GM18868 (cell line): ENCODE data around the gene ANO9.

Experiments used
- ATAC-seq: cut with Tn5 transposase; IDR thresholded peaks from one replicate; pipeline ENCODE4 v1.9.1; 2021; ENCODE audit warnings: mild to moderate bottlenecking, moderate library complexity; ENCODE audit not compliant: unreplicated experiment

The ANO9 gene, protein sequence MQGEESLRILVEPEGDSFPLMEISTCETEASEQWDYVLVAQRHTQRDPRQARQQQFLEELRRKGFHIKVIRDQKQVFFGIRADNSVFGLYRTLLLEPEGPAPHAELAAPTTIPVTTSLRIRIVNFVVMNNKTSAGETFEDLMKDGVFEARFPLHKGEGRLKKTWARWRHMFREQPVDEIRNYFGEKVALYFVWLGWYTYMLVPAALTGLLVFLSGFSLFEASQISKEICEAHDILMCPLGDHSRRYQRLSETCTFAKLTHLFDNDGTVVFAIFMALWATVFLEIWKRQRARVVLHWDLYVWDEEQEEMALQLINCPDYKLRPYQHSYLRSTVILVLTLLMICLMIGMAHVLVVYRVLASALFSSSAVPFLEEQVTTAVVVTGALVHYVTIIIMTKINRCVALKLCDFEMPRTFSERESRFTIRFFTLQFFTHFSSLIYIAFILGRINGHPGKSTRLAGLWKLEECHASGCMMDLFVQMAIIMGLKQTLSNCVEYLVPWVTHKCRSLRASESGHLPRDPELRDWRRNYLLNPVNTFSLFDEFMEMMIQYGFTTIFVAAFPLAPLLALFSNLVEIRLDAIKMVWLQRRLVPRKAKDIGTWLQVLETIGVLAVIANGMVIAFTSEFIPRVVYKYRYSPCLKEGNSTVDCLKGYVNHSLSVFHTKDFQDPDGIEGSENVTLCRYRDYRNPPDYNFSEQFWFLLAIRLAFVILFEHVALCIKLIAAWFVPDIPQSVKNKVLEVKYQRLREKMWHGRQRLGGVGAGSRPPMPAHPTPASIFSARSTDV

DNA sequence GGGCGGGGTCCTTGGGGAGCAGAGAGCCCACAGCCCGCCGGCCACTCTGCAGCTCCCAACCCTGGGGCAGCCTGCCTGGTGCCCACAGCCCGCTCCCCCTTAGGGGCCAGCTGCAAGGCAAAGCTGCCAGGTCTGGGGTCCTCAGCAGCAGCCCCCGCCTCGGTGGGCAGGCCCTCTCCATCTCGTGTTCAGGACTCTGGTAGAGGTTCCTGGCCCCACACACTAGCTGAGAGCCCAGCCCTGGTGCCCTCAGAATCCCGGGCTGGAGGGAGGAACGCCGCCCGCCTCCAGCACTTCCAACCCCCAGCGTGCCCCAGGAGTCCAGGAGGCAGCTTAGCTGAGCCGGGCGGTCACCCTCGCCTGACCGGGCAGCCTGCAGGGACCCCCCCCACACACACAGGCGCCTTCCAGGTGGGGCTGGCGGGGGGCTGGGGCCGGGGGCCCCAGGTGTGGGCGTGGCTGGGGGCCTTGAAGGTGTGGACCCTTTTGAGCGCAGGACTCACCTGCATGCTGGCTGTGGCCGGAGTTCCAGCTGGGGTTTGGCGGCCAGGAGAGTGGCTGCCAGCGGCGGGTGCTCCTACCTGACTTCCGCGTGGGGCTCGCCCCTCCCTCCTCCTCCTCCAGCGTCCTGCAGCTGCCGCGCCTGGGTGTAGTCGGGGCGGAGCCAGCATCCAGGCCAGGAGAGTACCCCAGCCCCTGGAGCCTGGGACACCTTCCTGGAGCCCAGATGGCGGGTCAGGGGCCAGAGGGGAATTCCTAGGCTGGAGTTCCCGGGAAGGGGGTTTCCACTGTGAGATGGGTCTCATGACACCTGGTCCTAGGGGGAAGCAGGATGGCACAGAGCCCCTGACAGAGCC, at the start of gene ANO9:
TSS of gene ANO9 (minus strand) at position 594 of the 857 bp plus-strand sequence. CDS start at position 509, 85 bp downstream.
- ATAC-seq = peak; percentile 76

DNA sequence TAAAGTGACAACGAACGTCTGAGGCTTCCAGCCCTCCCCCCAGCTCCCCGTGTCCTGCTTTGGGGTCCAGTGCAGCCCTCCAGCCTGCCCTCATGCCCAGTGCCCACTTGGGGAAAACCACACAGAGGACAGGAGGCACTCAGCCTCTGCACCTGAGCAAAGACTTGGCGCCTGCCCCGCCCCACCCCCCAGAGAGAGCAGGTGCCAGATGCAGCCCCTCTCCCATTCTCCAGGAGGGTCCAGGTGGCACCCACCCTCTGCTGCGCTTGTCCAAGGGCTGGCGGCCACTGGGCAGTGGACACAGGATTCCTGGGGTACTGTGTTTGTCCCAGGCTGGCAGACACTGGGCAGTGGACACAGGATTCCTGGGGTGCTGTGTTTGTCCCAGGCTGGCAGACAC, 49.5 kb upstream of the ANO9 start:
- ATAC-seq = no peak

DNA sequence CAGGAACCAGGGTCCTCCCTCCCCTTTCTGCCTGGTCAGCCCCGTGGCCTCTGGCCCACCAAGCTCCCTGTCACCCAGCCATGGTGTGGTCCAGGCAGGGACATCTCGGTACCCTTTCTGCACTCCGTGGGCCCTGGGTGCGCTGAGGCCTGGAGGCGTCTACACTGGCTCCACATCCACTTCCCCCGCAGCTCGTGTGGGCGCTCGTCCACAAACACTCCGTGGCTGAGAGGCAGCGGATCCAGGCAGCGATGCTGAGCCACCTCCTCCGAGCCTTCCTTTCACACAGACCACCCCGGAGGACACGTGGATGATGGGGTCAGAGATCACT, 49.1 kb upstream of the ANO9 start:
- ATAC-seq = no peak

DNA sequence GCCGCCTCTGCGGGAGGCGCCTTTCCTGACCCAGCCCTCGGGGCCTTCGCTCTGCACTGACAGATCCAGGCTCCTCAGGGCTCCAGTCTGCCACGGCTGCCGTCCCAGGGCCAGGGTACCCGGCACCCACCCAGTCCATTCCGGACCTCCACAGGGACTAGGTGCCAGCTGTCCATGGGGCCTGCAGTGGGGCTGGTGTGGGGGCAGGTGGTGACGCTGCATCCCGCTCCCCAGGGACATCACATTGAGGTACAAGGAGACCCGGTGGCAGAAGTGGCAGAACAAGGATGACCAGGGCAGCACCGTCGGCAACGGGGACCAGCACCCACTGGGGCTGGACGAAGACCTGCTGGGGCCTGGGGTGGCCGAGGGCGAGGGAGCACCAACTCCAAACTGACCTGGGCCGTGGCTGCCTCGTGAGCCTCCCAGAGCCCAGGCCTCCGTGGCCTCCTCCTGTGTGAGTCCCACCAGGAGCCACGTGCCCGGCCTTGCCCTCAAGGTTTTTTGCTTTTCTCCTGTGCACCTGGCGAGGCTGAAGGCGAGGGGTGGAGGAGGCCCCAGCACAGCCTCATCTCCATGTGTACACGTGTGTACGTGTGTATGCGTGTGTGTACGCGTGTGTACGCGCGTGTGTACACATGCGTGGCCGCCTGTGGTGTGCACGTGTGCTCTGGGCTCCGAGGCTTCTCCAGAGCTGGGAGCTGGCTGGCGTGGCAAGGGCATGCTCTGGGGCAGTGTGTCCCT, 48.5 kb upstream of the ANO9 start:
- ATAC-seq = no peak

DNA sequence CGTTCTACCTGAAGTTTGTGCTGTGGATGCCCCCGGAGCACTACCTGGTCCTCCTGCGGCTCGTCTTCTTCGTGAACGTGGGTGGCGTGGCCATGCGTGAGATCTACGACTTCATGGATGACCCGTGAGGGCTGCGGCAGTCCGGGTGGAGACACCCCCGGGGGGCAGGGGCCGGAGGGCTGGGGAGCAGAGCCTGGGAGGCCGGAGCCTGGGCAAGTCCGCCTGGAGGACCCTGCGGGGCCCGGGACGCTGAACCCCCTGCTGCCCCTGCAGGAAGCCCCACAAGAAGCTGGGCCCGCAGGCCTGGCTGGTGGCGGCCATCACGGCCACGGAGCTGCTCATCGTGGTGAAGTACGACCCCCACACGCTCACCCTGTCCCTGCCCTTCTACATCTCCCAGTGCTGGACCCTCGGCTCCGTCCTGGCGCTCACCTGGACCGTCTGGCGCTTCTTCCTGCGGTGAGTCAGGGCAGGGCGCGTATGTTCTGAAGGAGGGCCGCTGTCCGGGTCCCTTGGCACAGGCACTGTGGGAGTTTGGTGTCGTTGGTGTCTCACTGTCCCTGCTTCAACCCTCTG, 47.9 kb upstream of the ANO9 start:
- ATAC-seq = no peak

DNA sequence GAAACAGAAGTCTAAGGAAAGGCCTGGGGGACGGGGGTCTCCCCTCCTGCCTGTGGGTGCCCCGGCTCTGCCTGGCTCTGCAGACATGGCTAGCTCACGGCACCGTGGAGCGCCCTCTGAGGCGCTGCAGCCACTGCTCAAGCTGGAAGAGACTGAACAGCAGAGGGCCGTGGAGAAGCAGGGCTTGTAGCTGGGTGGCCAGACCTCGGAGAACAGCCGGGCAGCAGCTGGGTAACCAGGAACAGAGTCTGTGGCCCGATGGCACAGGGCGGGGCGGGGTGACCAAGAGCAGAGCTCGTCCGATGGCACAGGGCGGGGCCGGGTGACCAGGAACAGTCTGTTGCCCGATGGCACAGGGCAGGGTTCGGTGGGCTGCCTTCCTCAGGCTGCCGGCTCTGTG, 47.2 kb upstream of the ANO9 start:
- no peak for ATAC-seq

DNA sequence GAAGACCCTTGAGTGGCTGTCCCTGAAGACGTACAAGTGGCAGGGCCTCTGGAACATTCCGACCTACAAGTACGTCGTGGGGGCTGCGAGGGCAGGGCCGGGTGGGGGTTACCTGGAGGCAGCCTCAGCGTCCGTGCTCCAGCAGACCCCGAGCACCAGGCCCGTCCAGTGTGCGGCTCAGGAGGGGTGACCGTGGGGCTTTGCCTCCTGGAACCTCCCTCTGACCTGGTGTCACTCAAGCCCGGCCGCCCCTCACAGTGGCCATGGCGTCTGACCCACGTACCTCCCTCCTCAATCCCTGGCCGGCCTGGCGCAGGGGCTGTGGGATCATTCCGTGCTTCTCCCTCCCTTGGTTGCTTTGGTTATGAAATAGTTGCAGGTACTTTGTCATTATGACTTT, 46.8 kb upstream of the ANO9 start:
- ATAC-seq = no peak

DNA sequence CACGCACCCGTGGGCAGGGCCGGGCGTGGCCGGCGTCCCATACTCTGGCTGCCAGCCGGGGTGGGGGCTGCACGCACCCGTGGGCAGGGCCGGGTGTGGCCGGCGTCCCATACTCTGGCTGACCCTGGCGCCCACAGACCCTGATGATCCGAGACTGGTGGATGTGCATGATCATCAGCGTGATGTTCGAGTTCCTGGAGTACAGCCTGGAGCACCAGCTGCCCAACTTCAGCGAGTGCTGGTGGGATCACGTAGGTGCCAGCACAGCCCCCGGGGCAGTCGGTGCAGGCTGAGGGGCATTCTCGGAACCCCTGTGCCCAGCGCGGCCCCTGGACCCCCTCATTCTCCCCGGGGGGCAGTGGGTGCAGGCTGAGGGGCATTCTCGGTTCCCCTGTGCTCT, 46.3 kb upstream of the ANO9 start:
- no peak for ATAC-seq

DNA sequence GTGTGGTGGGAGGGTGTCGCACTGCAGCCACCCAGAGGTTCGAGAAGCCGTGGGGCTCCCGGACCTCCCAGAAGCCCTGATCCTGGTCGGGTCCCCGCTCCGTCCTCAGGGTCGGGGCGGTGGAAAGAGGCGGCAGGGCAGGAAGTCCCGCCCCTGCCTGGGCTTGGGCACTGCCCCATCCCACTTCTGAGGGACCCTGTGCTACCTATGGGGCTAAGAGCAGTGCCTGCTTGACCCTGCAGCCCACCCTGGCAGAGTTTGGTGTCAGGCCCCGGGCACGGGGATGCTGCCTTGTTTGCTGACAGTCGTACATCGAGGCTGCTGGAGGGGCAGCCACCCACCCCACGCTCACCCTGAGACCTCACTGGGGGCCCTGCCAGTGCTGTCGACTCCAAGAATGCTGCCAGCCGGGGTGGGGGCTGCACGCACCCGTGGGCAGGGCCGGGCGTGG, 45.8 kb upstream of the ANO9 start:
- no peak for ATAC-seq

DNA sequence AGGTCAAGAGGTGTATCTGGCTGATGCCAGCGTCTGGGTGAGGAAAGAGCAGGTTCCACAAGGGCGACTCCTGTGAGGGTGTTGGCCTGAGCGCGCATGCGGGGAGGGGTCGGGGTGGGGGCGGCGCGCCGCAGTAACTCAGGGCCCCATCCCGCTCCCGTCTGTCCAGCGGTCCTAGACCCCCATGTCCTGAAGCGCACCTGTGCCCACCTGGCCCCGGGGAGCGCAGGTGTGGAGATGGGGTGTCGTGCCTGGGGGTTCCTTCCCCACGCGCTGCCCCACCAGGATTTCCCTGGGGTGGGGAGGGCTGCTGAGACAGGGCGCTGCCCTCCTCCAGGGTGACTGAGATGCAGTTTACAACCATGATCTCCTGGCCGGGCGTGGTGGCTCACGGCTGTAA, 44.4 kb upstream of the ANO9 start:
- ATAC-seq = no peak

DNA sequence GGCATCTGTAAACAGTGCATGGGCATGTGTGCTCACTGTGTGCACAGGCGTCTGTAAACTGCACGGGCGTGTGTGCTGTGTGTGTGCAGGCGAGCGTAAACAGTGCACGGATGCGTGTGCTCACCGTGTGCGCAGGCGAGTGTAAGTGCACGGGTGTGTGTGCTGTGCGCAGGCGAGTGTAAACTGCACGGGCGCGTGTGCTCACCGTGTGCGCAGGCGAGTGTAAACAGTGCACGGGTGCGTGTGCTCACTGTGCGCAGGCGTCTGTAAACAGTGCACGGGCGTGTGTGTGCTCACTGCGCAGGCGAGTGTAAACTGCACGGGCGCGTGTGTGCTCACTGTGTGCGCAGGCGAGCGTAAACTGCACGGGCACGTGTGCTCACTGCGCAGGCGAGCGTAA, 42.8 kb upstream of the ANO9 start:
- ATAC-seq = no peak

DNA sequence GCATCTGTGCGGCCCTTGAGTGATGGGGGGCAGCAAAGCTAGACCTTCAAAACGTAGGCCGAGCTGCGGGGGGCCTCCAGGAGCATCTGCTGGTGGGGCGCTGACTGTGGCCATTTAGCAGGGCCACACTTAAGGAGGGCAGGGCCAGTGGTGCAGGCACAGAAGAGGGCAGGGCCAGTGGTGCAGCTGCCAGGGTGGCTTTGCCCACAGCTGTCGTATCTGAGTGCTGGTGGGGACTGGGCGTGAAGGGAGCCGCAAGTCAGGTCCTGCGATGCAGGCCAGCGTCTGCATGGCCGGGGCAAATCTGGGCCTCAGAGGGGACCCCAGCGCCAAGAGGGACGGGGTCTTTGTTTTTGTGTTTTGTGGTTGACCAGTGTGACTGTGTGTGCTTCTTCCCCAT, 37.5 kb upstream of the ANO9 start:
- no peak for ATAC-seq

DNA sequence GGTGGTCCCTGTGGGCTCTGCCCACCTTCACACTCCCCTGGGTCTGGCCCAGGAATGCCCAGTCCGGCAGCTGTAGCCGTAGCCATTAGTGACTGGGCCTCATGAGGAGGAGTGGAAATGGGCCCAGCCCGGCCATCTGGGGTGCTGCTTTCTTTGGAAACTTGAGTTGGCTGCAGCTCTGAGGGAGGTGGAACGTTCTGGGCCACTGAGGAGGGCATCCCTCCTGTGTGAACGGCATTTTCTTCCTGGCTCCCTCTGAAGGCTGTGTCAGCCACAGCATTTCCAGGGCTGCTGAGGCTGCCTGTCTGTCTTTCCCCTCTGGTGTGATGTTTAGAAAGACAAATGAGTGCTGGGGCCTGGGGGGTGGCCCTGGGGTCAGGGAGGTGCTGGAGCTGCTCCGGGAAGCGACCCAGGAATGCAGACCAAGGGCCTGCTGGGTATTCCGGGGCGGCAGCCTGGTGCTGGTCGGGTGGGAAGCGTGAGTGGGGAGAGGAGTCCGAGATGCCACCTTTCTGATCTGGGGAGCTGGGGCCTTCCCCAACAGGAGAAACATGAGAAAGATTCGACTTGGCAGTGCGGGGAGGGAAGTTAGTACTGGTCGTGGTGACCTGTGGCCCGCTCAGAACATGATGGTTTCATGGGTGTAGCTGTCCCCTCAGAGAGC, 35.4 kb upstream of the ANO9 start:
- ATAC-seq = no peak

DNA sequence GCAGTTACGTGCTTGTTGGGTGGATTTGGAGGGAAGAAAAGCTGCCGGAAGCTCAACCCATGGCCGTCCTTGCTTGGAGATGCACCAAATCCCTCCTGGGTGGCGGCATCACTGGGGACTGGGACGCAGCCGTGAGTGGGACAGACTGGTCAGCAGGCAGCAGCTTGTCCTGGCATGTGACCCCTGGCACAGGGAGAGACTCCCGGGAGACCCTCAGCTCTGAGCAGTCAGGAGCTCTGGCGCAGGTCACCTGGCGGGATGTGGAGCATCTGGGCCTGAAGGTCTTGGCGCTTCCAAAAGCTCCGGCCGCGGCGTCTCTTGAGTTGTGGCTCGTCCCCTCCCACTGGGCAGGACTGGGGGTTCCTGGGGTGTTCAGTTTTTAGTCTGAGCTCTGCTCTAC, 34.6 kb upstream of the ANO9 start:
- ATAC-seq = no peak

DNA sequence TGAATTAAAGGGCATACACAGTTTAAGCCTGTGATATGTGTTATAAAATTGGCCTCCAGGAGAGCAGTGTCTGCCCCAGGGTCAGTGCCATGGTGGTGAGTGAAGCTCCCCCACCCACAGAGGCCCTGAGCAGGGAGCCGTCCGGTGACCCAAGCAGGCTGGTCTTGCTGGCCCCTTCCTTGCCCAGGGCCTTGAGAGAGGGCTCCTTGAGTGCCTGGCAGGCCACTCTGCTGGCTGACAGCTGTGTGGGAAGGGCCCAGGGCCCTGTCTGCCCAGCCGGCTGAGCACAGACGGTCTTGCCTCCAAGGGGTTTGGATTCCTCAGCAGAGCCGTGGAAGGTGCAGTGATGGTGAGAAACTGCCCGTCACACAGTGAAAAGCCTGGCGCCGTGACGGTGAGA, 34.1 kb upstream of the ANO9 start:
- no peak for ATAC-seq

DNA sequence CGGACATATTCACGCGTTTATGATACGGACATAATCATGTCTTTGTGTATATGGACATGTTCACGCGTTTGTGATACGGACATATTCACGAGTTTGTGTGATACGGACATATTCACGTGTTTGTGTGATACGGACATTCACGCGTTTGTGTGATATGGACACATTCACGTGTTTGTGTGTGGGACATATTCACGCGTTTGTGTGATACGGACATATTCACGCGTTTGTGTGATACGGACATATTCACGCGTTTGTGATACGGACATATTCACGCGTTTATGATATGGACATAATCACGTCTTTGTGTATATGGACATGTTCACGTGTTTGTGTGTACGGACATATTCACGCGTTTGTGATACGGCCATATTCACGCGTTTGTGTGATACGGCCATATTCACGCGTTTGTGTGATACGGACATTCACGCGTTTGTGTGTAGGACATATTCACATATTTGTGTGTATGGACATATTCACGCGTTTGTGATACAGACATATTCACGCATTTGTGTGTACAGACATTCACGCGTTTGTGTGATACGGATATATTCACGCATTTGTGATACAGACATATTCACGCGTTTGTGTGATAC, 33.2 kb upstream of the ANO9 start:
- ATAC-seq = no peak

DNA sequence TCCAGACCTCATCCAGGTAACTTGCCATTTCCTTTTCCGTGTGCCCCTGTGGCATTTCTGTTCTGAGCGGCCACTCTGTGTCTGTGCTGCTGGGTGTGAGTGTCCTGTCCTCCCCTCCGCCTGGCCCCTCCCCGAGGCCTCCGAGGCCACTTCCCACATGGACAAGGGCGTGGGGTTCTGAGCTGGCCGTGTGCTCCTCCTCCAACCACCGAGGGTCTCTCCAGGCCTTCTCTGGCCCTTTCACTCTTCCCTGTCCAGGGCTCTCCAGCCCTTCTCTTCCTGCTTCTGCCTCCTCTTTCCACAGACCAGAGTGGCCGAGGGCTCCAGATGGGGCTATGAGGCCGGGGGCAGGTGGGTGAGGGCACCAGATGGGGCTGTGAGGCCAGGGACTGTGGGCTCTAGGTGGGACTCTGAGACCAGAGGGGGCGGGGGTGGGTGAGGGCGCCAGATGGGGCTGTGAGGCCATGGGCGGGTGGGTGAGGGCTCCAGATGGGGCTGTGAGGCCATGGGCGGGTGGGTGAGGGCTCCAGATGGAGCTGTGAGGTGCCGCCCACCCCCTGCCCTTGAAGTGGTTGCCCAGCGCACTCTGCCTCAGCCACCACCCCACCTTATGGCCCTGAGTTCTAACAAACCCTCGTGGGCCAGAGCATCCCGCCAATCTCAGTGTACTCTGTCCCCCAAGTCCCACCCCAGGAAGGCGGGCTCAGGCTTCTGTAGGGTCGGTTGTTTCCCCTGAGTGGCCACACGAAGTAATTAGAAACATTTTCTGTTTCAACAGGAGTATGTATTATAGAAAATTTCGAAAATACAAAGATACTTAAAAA, 32.4 kb upstream of the ANO9 start:
- no peak for ATAC-seq

DNA sequence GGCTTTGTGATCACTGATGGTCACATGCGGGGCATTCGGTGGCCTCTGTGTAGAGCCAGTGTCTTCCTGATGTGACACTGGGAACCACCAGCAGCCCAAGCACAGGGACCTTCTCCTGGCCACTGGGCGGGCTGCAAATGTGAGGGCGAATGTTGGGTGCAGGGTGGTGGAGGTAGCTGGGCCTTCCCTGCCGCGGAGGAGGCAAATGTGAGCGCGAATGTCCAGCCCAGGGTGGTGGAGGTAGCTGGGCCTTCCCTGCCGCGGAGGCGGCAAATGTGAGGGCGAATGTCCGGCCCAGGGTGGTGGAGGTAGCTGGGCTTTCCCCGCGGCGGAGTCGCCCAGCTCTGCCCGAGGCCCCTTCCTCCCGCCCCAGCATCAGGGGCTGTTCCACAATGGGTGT, 31.6 kb upstream of the ANO9 start:
- no peak for ATAC-seq

DNA sequence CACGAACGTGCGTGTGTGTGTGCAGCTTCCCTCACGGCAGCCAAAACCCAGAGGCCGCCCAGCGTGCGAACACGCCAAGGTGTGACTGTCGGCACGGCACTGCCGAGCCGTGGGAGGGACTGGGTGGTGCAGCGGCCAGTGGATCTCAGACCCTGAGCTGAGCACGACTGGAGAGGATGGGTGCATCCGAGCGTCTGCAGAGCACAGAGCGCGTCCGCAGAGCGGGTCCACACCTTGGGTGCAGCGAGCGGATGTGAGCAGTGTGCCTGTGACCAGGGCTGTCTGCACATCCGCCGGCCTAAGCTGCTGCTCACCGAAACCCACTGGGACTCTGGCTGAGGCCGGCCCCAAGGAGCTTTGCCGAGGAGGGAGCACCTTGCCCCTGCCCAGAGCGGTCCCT, 31.0 kb upstream of the ANO9 start:
- ATAC-seq = no peak
